WI38 (cell line): ENCODE results near the gene AKR1C1.
"Not testable (repeated sequence)": the region's sequence is repeated elsewhere in the genome, so short reads cannot be mapped to it uniquely, and the experiment has no call there.

Experiments used
- H3K4me3 ChIP-seq: 2 replicates; pipeline ENCODE4 v1.5.1; 2011; ENCODE audit warnings: low read depth, mild to moderate bottlenecking, control low read depth, low read length
- TF ChIP-seq, protein P1 (sequence below): IDR thresholded peaks from 2 replicates; pipeline ENCODE4 v1.5.1; 2012; ENCODE audit warnings: low read depth, mild to moderate bottlenecking, control low read depth, low read length

AKR1C1 gene

DNA sequence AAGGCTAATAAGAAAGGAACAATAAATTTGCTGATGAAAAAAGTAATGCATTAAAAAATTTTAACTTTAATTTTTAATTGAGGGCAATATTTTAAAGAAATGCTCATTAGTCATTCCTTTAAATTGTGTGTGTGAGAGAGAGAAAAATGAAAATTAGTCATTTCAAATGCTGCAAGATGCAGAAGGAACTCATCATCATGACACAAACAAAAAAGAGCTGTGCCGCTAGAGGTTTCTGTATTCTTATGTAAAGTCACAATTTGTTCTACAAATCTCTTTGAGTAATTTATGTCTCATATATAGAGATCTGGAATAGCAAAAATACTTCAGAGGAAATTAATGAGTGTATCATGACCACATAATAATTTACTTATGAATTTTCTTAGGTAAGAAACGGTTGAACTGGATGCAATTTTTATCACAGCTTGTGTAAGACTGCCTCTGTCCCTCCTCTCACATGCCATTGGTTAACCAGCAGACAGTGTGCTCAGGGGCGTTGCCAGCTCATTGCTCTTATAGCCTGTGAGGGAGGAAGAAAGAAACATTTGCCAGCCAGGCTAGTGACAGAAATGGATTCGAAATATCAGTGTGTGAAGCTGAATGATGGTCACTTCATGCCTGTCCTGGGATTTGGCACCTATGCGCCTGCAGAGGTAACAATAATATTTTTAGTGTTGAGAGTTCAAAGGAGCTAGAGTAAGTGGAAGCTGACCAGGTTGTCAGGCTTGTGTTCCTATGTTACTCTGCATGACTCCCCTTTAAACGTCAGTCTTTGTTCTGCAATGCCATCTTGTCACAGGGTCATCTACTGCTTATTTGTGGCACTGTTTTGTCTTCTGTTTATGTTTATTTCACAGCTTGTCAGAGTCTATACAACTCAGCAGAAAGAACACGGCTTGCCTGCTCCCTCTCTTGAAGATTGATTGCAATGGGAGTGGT lies at the start of gene AKR1C1:
TSS of gene AKR1C1 (plus strand) at position 540 of the 939 bp plus-strand sequence. CDS start at position 570, 30 bp downstream.
- not testable (repeated sequence) for H3K4me3 ChIP-seq

DNA sequence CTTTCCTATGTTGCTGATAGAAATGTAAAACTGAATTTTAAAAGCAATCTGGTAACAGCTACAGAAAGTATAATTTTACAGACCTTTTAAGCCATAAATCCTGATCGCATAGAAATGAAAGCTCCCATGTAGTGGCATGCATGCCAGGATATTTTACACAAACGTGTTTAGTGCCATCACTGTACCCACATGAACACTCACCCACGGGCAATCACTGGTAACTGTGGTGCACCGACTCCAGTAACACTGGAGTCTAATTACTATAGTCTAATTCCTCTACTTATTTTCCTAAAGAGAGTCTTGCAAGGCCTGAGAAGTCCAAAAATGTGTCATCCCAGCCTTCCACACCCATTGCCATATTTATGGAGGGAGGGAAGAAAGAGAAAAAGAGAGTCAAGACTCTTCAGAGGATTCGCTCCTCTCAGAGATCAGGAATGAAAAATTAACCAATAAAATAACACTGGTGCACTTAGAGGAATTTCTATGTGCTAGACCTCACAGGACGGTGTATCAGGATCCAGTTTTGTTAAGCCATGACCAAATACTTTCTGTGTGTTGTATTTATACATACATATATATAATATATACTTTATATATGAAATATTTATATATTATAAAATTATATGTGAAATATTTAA lies 48.9 kb upstream of the AKR1C1 start:
- TF ChIP-seq, protein P1, sequence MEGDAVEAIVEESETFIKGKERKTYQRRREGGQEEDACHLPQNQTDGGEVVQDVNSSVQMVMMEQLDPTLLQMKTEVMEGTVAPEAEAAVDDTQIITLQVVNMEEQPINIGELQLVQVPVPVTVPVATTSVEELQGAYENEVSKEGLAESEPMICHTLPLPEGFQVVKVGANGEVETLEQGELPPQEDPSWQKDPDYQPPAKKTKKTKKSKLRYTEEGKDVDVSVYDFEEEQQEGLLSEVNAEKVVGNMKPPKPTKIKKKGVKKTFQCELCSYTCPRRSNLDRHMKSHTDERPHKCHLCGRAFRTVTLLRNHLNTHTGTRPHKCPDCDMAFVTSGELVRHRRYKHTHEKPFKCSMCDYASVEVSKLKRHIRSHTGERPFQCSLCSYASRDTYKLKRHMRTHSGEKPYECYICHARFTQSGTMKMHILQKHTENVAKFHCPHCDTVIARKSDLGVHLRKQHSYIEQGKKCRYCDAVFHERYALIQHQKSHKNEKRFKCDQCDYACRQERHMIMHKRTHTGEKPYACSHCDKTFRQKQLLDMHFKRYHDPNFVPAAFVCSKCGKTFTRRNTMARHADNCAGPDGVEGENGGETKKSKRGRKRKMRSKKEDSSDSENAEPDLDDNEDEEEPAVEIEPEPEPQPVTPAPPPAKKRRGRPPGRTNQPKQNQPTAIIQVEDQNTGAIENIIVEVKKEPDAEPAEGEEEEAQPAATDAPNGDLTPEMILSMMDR = no peak
- no peak overlapping the region for H3K4me3 ChIP-seq

DNA sequence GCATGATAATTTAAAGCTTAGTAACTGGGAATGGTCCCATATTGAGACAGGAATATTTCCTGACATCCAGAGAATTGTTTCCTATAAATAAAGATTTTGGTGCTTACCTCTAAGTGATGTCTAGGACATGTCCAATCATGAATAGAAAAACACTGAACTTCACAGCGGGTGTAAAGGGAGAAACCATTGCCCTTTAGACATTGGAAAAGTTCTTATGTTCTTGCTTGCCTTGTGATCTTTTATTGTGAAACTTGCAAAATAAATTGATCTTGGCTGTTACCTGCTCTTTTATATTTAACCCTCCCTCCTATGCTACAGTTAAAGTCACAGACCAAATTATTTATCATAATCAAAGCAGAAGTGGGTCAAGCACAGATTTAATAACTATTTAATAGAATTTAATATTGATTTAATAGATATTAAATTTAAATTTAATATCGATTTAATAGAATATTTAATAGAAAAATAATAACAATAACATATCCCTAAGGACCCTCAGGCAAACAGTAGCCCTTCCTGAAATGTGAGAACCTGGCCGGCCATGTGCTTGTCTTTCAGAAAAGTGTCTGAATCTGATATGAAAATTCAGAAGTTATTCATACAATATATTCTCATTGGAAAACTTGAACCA lies 47.0 kb upstream of the AKR1C1 start:
- H3K4me3 ChIP-seq = no peak overlapping the region
- TF ChIP-seq, protein P1 = no peak

DNA sequence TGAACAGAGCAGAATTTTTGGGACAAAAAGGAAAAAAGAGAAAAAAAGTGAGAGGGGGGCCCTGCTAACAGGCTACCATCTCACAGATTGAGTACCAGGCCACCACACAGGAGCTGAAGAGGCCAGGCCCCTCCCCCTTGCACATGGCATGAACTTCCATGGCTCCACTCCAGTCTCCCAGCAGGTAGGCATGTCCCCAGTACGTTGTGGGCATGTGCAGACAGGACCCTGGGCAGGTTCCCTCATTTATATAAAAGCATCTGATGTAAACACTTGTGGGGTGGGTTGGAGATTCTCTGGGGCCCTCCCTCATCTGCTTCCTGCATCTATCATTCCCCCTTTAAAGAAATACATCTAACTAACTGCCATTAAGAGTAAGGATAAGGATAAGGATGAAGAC lies 45.0 kb upstream of the AKR1C1 start:
- no peak overlapping the region for H3K4me3 ChIP-seq
- TF ChIP-seq, protein P1 = no peak

DNA sequence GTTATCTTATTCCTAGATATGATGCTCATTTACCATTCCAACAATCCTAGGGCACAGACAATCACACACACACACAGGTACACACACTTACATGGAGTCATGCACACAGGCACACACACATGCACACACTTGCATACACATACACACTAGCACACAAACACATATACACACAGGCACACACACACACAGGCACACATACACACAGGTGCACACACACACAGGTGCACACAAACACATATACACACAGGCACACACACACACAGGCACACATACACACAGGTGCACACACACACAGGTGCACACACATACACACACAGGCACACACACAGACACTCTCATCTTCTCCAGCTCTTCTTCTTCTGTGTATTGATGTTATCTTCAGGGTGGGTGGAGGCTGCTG lies 38.7 kb upstream of the AKR1C1 start:
- not testable (repeated sequence) for H3K4me3 ChIP-seq

DNA sequence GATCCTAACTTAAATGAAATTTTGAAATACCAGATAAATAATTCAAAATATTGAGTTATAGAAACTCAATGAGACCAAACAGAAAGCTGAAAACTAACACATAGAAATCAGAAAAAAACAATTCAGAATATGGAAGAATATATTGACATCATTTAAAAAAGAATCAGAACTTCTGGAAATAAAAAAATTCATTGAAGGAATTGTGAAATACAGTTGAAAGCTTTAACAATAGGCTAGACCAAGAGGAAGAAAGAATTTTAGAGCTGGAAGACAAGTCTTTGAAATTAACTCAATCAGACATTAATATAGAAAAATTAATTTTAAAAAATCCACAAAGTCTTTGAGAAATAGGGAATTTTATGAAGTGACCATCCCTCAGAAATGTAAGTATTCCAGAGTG lies 36.8 kb upstream of the AKR1C1 start:
- TF ChIP-seq, protein P1 = no peak
- no peak overlapping the region for H3K4me3 ChIP-seq

DNA sequence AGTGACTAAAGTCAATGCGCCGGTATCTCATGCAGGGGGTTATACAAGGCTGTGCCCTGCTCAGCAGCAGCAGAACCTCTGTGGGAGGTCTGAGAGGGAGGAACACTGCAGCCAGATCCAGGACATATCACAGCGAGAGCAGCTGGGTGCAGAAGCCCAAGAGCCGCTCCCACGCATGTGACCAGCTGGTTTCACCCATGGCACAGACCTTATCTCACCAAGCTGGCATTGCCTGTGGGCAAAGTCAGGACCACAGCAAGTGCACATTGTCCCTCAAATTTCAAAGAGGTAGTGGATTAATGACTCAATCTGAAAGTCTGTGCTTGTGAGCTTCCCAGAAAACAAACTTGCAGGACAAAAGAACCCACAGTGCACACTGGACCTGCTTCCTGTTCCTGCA lies 31.6 kb upstream of the AKR1C1 start:
- TF ChIP-seq, protein P1 = no peak
- H3K4me3 ChIP-seq = no peak overlapping the region

DNA sequence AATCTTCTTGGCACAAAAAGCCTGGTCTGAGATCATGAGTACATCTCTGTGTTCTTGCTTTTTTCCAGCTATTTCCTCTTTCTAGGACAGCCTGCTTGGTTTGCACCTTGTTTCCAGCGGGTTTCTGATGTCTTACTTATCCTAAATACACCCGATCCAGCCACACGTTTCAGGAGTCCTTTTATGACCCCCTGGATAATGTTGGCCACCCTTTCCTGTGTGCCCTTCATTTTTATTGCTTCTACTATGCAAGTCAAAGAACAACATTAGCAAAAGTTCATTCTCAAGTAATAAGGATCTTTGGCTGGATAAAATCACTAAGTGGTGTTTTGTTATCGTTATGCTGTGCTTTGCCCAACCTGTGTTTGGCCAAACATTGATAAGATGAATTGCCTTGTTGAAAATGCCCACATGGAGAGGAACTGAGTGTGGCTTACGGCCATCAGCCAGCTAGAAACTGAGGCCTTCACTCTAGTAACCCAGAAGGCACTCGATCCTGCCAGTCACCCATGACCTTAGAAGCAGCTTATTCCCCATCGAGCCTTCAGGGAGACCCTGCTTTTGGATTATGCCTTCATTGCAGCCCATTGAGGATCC lies 28.7 kb upstream of the AKR1C1 start:
- TF ChIP-seq, protein P1 = no peak
- H3K4me3 ChIP-seq = no peak overlapping the region
